ENCODE data around the gene DDB1.

- TF ChIP-seq POLR2A (IDR thresholded peaks at IDR 0.05; ENCODE audit: low read depth, low read length) (no peak), POLR2AphosphoS5 (IDR thresholded peaks at IDR 0.05; ENCODE audit: low read depth, low read length) (no peak)
These were observed 48.0 kb upstream of the DDB1 start for GRCh38 chr11:61380884-61381283.

Measured in GM12892 (cell line).